ENCODE measurements around the gene FAS.

FAS gene

DNA sequence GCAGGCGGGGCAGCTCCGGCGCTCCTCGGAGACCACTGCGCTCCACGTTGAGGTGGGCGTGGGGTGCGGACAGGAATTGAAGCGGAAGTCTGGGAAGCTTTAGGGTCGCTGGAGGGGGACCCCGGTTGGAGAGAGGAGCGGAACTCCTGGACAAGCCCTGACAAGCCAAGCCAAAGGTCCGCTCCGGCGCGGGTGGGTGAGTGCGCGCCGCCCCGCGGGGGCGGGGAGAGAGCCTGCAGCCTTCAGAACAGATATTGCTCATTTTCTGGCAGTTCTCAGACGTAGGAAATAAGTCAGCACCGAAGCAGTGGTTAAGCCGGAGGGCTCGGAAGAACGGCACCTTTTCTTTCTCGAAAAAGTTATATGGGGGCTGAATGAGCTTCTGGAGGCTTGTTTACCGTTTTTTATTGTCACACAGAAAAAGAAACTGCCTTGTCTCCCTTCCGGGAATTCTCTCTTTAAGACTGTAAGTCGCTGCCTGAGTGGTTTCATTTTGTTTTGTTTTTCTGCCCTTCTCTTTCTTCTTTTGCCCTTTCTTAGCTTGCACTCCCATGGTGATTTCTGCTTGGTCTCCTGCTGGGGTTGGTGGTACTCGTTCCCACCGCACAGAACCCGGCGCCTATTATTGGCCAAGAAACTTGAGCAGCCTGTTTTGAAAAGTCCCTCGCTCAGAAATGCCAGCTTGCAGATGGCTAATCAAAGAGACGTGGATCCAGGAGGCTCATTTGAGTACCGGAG, 732 bp downstream of the FAS start (continued):
- TF ChIP-seq ZBTB7A (tag by site-specific recombination; IDR thresholded peaks at IDR 0.05; ENCODE audit: low read depth) (no peak; the same call in 1 of the 2 replicates), ZNF548 (tag by site-specific recombination; IDR thresholded peaks at IDR 0.05) (no peak), ZNF211 (tag by site-specific recombination; IDR thresholded peaks at IDR 0.05; ENCODE audit: low read depth) (no peak), ZNF555 (tag by site-specific recombination; conservative IDR thresholded peaks at IDR 0.05) (no peak), ZNF747 (tag by site-specific recombination; IDR thresholded peaks at IDR 0.05) (no peak), HOXA7 (CRISPR knock-in tag; IDR thresholded peaks at IDR 0.05; ENCODE audit: borderline replicate concordance) (no peak), ZNF670 (tag by site-specific recombination; IDR thresholded peaks at IDR 0.05; ENCODE audit: low read depth) (no peak), ZFP3 (tag by site-specific recombination; IDR thresholded peaks at IDR 0.05; ENCODE audit: low read depth) (peak; percentile 23; the same call in 1 of the 2 replicates), ZNF596 (tag by site-specific recombination; IDR thresholded peaks at IDR 0.05) (no peak), ZNF404 (tag by site-specific recombination; IDR thresholded peaks at IDR 0.05) (no peak), YY1 (tag by site-specific recombination; IDR thresholded peaks at IDR 0.05) (no peak), GLIS1 (tag by site-specific recombination; IDR thresholded peaks at IDR 0.05) (peak; percentile 64; the same call in 1 of the 2 replicates), ZNF416 (tag by site-specific recombination; IDR thresholded peaks at IDR 0.05) (no peak)
- TF ChIP-seq, protein P1, sequence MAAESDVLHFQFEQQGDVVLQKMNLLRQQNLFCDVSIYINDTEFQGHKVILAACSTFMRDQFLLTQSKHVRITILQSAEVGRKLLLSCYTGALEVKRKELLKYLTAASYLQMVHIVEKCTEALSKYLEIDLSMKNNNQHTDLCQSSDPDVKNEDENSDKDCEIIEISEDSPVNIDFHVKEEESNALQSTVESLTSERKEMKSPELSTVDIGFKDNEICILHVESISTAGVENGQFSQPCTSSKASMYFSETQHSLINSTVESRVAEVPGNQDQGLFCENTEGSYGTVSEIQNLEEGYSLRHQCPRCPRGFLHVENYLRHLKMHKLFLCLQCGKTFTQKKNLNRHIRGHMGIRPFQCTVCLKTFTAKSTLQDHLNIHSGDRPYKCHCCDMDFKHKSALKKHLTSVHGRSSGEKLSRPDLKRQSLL (tag by site-specific recombination; IDR thresholded peaks at IDR 0.05) = 0 out of 2 replicates have a peak, but pooled peaks have one; percentile 39
- TF ChIP-seq, protein P2, sequence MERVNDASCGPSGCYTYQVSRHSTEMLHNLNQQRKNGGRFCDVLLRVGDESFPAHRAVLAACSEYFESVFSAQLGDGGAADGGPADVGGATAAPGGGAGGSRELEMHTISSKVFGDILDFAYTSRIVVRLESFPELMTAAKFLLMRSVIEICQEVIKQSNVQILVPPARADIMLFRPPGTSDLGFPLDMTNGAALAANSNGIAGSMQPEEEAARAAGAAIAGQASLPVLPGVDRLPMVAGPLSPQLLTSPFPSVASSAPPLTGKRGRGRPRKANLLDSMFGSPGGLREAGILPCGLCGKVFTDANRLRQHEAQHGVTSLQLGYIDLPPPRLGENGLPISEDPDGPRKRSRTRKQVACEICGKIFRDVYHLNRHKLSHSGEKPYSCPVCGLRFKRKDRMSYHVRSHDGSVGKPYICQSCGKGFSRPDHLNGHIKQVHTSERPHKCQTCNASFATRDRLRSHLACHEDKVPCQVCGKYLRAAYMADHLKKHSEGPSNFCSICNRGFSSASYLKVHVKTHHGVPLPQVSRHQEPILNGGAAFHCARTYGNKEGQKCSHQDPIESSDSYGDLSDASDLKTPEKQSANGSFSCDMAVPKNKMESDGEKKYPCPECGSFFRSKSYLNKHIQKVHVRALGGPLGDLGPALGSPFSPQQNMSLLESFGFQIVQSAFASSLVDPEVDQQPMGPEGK (tag by site-specific recombination; IDR thresholded peaks at IDR 0.05) = peak; percentile 72
- TF ChIP-seq, protein P3, sequence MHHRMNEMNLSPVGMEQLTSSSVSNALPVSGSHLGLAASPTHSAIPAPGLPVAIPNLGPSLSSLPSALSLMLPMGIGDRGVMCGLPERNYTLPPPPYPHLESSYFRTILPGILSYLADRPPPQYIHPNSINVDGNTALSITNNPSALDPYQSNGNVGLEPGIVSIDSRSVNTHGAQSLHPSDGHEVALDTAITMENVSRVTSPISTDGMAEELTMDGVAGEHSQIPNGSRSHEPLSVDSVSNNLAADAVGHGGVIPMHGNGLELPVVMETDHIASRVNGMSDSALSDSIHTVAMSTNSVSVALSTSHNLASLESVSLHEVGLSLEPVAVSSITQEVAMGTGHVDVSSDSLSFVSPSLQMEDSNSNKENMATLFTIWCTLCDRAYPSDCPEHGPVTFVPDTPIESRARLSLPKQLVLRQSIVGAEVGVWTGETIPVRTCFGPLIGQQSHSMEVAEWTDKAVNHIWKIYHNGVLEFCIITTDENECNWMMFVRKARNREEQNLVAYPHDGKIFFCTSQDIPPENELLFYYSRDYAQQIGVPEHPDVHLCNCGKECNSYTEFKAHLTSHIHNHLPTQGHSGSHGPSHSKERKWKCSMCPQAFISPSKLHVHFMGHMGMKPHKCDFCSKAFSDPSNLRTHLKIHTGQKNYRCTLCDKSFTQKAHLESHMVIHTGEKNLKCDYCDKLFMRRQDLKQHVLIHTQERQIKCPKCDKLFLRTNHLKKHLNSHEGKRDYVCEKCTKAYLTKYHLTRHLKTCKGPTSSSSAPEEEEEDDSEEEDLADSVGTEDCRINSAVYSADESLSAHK (tag by site-specific recombination; IDR thresholded peaks at IDR 0.05) = peak; percentile 47; the same call in 1 of the 2 replicates
- TF ChIP-seq, protein P4, sequence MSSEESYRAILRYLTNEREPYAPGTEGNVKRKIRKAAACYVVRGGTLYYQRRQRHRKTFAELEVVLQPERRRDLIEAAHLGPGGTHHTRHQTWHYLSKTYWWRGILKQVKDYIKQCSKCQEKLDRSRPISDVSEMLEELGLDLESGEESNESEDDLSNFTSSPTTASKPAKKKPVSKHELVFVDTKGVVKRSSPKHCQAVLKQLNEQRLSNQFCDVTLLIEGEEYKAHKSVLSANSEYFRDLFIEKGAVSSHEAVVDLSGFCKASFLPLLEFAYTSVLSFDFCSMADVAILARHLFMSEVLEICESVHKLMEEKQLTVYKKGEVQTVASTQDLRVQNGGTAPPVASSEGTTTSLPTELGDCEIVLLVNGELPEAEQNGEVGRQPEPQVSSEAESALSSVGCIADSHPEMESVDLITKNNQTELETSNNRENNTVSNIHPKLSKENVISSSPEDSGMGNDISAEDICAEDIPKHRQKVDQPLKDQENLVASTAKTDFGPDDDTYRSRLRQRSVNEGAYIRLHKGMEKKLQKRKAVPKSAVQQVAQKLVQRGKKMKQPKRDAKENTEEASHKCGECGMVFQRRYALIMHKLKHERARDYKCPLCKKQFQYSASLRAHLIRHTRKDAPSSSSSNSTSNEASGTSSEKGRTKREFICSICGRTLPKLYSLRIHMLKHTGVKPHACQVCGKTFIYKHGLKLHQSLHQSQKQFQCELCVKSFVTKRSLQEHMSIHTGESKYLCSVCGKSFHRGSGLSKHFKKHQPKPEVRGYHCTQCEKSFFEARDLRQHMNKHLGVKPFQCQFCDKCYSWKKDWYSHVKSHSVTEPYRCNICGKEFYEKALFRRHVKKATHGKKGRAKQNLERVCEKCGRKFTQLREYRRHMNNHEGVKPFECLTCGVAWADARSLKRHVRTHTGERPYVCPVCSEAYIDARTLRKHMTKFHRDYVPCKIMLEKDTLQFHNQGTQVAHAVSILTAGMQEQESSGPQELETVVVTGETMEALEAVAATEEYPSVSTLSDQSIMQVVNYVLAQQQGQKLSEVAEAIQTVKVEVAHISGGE (tag by site-specific recombination; conservative IDR thresholded peaks at IDR 0.05; ENCODE audit: low read depth) = peak; percentile 43; the same call in 1 of the 2 replicates
